K562 (cell line): Measurements from ENCODE around the gene MTG2. TPM values are rescaled to one million over a fixed set of nuclear protein-coding genes. Genes with fewer than 3 reads are reported as not detected.

Experiments used
- ATAC-seq: fragments of 200-7000 bp; cut with Tn5 transposase; 3 replicates; pipeline ENCODE4 v1.9.1; 2020; ENCODE audit warnings: moderate library complexity
- BruUV-seq: library from RNA; stranded (reverse); fragments of 400-500 nt; replicated peaks from 2 replicates; lab custom pipeline; 2021; lab: Mats Ljungman, UMichigan
- CTCF ChIA-PET: fragments of 300-600 bp; formaldehyde crosslinking; extraction: SDS; loops from one replicate; lab custom pipeline; 2021; ENCODE audit warnings: low intra/inter-chr PET ratio; lab: Yijun Ruan, JAX
- POLR2A ChIA-PET: fragments of 300-600, 350-650 bp; sonication (Branson Sonifier 250); formaldehyde crosslinking; extraction: SDS; loops from one replicate; lab custom pipeline; 2021; ENCODE audit warnings: antibody characterized with exemption, inconsistent platforms; lab: Yijun Ruan, JAX
- DNase-seq, 4 experiments: peaks; one replicate each; pipeline versions ENCODE4 v3.0.0 to v3.0.0-alpha.2; 2011 to 2018; ENCODE audit warnings: low spot score in 3 of 4, mixed read lengths in 3 of 4; ENCODE audit errors: extremely low read depth in 1 of 4
- FAIRE-seq: peaks from 2 replicates; lab custom pipeline; 2011; peaks lifted over from hg19 to GRCh38; lab: Jason Lieb, UNC
- H2AFZ ChIP-seq: 2 replicates; pipeline ENCODE4 v1.6.0; 2011; ENCODE audit warnings: low read depth, low read length, control low read depth, inconsistent platforms
- H3K27ac ChIP-seq: fragments of 200-600 bp; 3 replicates; pipeline ENCODE4 v1.8.0; 2011; ENCODE audit warnings: low read depth, mild to moderate bottlenecking, control low read depth, inconsistent platforms, low read length, moderate library complexity, mixed read lengths; ENCODE audit errors: extremely low read depth
- H3K27me3 ChIP-seq, 2 experiments: fragments of 300-600 bp in 1 of 2; 2 replicates in 1 of 2; 3 replicates in 1 of 2; pipeline versions ENCODE4 v1.6.0 to v1.8.0; 2011; ENCODE audit warnings: inconsistent platforms in 2 of 2, low read length in 2 of 2, mild to moderate bottlenecking in 1 of 2, mixed read lengths in 1 of 2, moderate library complexity in 1 of 2; ENCODE audit not compliant: control insufficient read depth in 2 of 2, insufficient read depth in 2 of 2
- H3K36me3 ChIP-seq: fragments of 300-600 bp; 3 replicates; pipeline ENCODE4 v1.8.0; 2011; ENCODE audit warnings: mild to moderate bottlenecking, low read length, inconsistent platforms; ENCODE audit not compliant: control insufficient read depth, insufficient read depth
- H3K4me1 ChIP-seq, 2 experiments: fragments of 200-600 bp in 1 of 2; replicated peaks in 1 of 2; 2 replicates in 1 of 2; 3 replicates in 1 of 2; pipeline versions ENCODE4 v1.5.1 to v1.8.0; 2011; ENCODE audit warnings: inconsistent platforms in 2 of 2, low read length in 2 of 2, mild to moderate bottlenecking in 1 of 2, mixed read lengths in 1 of 2, moderate library complexity in 1 of 2; ENCODE audit not compliant: control insufficient read depth in 2 of 2, insufficient read depth in 2 of 2
- H3K4me2 ChIP-seq: 2 replicates; pipeline ENCODE4 v1.6.1; 2011; ENCODE audit warnings: low read length, control low read depth, inconsistent platforms, mixed read lengths; ENCODE audit not compliant: insufficient read depth
- H3K4me3 ChIP-seq: fragments of 200-600 bp; sonication (generic), shearing (Covaris generic); 2 replicates; pipeline ENCODE4 v1.5.1; 2016; ENCODE audit warnings: control low read depth, inconsistent platforms
- H3K79me2 ChIP-seq: fragments of 200-600 bp; 3 replicates; pipeline ENCODE4 v1.8.0; 2011; ENCODE audit warnings: low read length, inconsistent platforms; ENCODE audit not compliant: control insufficient read depth, insufficient read depth
- H3K9ac ChIP-seq, 2 experiments: 2 replicates each; pipeline versions ENCODE4 v1.6.0 to v1.6.1; 2011; ENCODE audit warnings: low read depth in 2 of 2, low read length in 2 of 2, control low read depth in 1 of 2, inconsistent platforms in 1 of 2, mild to moderate bottlenecking in 1 of 2, mixed read lengths in 1 of 2; ENCODE audit not compliant: insufficient read depth in 1 of 2
- H3K9me1 ChIP-seq: one replicate; pipeline ENCODE4 v1.6.0; 2011; ENCODE audit warnings: inconsistent platforms, mild to moderate bottlenecking, low read length, moderate library complexity; ENCODE audit not compliant: control insufficient read depth, insufficient read depth
- H3K9me3 ChIP-seq: replicated peaks from 2 replicates; pipeline ENCODE4 v1.5.1; 2011; ENCODE audit warnings: low read depth, low read length, inconsistent platforms; ENCODE audit not compliant: control insufficient read depth, insufficient read depth
- H4K20me1 ChIP-seq: replicated peaks from 2 replicates; pipeline ENCODE4 v1.6.1; 2011; ENCODE audit warnings: low read length, inconsistent platforms, mixed read lengths; ENCODE audit not compliant: control insufficient read depth, insufficient read depth
- JUN ChIP-seq, 2 experiments: sonication (generic) in 1 of 2; formaldehyde crosslinking in 1 of 2; IDR thresholded peaks; 2 replicates each; pipeline versions ENCODE4 v1.6.1 to v1.8.0; 2012 to 2022; ENCODE audit warnings: borderline replicate concordance in 2 of 2, mild to moderate bottlenecking in 2 of 2, improper control_type of control experiment in 1 of 2, low read depth in 1 of 2, low read length in 1 of 2, missing genetic modification reagents in 1 of 2
- MCM3 ChIP-seq: fragments of 450-650 bp; IDR thresholded peaks from 2 replicates; pipeline ENCODE4 v1.6.1; 2016
- WGBS: fragments of 100-300 bp; shearing (Covaris generic); methylation state at CpG from one replicate; pipeline ENCODE4 v1.1.6; 2016; ENCODE audit warnings: low coverage, mixed read lengths; ENCODE audit not compliant: insufficient coverage; ENCODE audit errors: missing lambda C conversion rate; 5-methylcytosine and 5-hydroxymethylcytosine counted together
- in situ Hi-C: fragments of 300-500 bp; cut with MboI; formaldehyde crosslinking; loops from 4 replicates; pipeline ENCODE4 v1.15.0; 2018; ENCODE audit warnings: inconsistent platforms, mixed read lengths
- intact Hi-C: fragments of 100-400 bp; cut with micrococcal nuclease; formaldehyde crosslinking; loops from 2 replicates; pipeline ENCODE4 v1.14.2; 2022
- polyA plus RNA-seq, 8 experiments: library from polyadenylated mRNA; depleted of rRNA in 4 of 8; stranded (reverse) in 5 of 8; unstranded in 3 of 8; fragments of >200 nt; fragmentation: Nextera tagmentation in 2 of 8; fragmentation: Illumina TruSeq in 1 of 8; extraction: Ambion mirVana in 2 of 8; extraction: Trizol in 1 of 8; gene quantifications; 2 replicates each; pipeline versions ENCODE4 v1.2.1 to v1.2.3, GENCODE V29; 2011 to 2014; ENCODE audit warnings: inconsistent platforms in 1 of 8, missing spikeins in 1 of 8
- total RNA-seq, 7 experiments: library from RNA; depleted of rRNA in 6 of 7; stranded (reverse); fragments of >200 nt in 6 of 7; fragmentation: Illumina TruSeq in 2 of 7; extraction: Trizol in 2 of 7; gene quantifications; 2 replicates each; pipeline versions ENCODE4 v1.2.1 to v1.2.3, GENCODE V29; 2011 to 2021; ENCODE audit warnings: low replicate concordance in 1 of 7
- TF ChIP-seq, protein P1 (sequence below): fragments of 450-650 bp; formaldehyde crosslinking; IDR thresholded peaks from 2 replicates; pipeline ENCODE4 v1.4.0; 2022; ENCODE audit warnings: missing genetic modification characterization
- TF ChIP-seq, protein P2 (sequence below): IDR thresholded peaks from 2 replicates; pipeline ENCODE4 v1.6.1; 2011; ENCODE audit not compliant: insufficient read length; ENCODE audit errors: extremely low read depth

The MTG2 gene
- total and polyA plus RNA-seq, 9 of the 15 experiments (the other 6 are each of a cell fraction or from before 2014, with no cell fraction given), result 8.7 to 67.5 (median 44.5) TPM

DNA sequence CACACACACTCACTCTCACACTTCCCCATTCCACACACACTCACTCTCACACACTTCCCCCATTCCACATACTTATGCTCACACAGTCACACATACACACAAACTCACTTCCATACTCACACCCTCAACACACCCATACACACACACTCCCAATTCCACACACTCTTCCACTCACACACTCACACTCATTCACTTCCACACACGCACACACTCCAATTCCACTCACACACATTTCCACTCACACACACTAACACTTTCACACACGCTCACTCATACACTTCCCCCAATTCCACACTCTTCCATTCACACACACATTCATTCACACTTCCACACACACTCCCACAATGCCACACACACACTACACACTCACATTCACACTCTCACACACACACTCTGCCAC, 47.4 kb downstream of the MTG2 start:
- Histone ChIP-seq H3K27ac (no peak overlapping the region), H4K20me1 (no peaks in the 10 kb centered on the region), H3K36me3 (no peaks in the 10 kb centered on the region), H3K4me3 (no peak overlapping the region), H3K27me3 (peaks cover 3 to 23% of the 10 kb centered on the region in 2 experiments; a peak in 4 of 5 replicates), H3K4me1 (peaks cover 4 to 33% of the 10 kb centered on the region in 2 experiments; a peak in 4 of 5 replicates), H2AFZ (no peak overlapping the region), H3K9ac (no peak overlapping the region), H3K9me1 (no peaks in the 10 kb centered on the region), H3K4me2 (no peak overlapping the region), H3K79me2 (no peaks in the 10 kb centered on the region), H3K9me3 (peaks cover 7% of the 10 kb centered on the region; the same call in 1 of the 2 replicates)
- 5% methylated on average over 2 of the region's 2 CpGs for WGBS
- CTCF ChIA-PET, result no interaction called here
- in situ Hi-C loops (no loop called here), intact Hi-C loops (no loop called here)
- no TSS peak for BruUV-seq
- FAIRE-seq (no peak), DNase-seq (no peak), ATAC-seq (no peak)
- POLR2A ChIA-PET, result no interaction called here
- TF ChIP-seq, protein P1, sequence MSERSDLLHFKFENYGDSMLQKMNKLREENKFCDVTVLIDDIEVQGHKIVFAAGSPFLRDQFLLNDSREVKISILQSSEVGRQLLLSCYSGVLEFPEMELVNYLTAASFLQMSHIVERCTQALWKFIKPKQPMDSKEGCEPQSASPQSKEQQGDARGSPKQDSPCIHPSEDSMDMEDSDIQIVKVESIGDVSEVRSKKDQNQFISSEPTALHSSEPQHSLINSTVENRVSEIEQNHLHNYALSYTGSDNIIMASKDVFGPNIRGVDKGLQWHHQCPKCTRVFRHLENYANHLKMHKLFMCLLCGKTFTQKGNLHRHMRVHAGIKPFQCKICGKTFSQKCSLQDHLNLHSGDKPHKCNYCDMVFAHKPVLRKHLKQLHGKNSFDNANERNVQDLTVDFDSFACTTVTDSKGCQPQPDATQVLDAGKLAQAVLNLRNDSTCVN (CRISPR knock-in tag), result 0 out of 2 replicates have a peak, but pooled peaks have one; percentile 66
- TF ChIP-seq JUN (IDR thresholded peaks at IDR 0.05; ENCODE audit: borderline replicate concordance, low read depth, low read length) (no peak), JUN (CRISPR knock-in tag; IDR thresholded peaks at IDR 0.05; ENCODE audit: borderline replicate concordance) (0 out of 2 replicates have a peak, but pooled peaks have one; percentile 2), MCM3 (peak; percentile 52; the same call in 1 of the 2 replicates)
- TF ChIP-seq, protein P2, sequence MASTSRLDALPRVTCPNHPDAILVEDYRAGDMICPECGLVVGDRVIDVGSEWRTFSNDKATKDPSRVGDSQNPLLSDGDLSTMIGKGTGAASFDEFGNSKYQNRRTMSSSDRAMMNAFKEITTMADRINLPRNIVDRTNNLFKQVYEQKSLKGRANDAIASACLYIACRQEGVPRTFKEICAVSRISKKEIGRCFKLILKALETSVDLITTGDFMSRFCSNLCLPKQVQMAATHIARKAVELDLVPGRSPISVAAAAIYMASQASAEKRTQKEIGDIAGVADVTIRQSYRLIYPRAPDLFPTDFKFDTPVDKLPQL, result no peak
